Middle frontal gyrus (tissue), 1 donor: ENCODE results near the gene PROM1.

Experiments used
- DNase-seq: peaks from one replicate; pipeline ENCODE4 v3.0.0-alpha.2; 2015; ENCODE audit warnings: low spot score; ENCODE audit errors: extremely low spot score

PROM1 gene, protein sequence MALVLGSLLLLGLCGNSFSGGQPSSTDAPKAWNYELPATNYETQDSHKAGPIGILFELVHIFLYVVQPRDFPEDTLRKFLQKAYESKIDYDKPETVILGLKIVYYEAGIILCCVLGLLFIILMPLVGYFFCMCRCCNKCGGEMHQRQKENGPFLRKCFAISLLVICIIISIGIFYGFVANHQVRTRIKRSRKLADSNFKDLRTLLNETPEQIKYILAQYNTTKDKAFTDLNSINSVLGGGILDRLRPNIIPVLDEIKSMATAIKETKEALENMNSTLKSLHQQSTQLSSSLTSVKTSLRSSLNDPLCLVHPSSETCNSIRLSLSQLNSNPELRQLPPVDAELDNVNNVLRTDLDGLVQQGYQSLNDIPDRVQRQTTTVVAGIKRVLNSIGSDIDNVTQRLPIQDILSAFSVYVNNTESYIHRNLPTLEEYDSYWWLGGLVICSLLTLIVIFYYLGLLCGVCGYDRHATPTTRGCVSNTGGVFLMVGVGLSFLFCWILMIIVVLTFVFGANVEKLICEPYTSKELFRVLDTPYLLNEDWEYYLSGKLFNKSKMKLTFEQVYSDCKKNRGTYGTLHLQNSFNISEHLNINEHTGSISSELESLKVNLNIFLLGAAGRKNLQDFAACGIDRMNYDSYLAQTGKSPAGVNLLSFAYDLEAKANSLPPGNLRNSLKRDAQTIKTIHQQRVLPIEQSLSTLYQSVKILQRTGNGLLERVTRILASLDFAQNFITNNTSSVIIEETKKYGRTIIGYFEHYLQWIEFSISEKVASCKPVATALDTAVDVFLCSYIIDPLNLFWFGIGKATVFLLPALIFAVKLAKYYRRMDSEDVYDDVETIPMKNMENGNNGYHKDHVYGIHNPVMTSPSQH

DNA sequence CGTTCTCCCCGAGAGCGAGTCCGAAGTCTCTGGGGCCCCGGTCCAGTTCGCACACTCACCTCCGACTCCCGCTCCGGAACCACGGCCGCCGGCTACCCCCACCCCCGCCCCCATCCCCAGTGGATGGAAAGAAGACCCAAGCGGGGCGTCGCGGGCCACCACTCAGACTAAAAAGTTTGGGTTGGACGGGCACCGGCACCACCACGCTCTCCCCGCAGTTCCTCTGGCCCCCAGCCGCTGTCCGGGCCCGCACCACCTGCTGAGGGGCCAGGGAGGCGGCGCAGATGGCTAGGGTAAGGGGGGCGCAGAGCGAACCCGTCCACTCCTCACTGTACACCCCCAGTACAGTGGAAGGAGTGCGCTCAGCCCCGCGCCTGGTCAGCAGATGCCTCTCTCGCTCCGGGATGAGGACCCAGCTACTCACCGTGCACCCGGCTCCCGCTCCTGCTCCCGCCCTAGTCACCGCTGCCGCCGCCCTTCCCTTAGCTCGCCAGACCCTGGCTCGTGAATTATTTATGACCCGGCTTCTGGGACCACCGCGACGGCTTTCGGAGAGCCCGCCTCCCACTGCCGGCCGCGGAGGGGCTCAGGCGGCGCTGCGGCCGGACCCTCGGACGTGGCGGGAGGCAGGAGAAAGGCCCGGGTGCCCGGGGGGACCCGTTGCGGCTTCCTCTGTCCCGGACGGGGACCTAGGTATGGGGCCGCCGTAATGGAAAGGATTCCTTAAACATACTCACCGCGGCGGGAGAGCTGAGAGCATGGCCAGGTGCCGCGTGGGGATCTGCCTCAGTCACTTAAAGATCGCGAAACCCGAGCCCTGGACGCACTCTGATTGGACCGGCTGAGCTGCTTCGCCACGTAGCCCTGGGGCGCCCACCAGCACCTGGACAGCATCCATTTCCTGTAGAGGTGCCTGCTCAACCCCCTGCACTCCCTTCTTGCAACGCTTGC lies at the start of gene PROM1:
Gene PROM1, minus strand, starts transcription at position 783 of the 951 bp plus-strand sequence. CDS start 8,117 bp downstream, outside the sequence.
- DNase-seq = no peak

DNA sequence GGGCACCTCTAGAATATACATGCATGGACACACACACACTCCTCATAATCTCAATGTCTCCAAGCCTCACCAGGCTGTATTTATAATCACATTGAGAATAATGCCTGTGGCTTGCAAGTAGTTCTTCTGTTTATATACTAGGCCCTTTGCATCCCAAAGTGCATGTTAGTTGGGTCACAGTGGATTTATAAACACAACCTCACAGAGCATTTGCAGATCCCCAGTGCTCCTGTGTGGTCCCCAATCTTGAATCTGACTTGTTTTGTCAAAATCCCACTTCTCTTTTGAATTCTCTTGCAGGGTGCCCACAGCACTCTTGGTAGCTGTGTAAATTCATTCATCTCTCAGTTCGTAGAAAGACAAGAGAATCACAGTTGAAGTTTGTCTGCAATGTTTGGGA lies 49.6 kb upstream of the PROM1 start:
- DNase-seq = no peak

DNA sequence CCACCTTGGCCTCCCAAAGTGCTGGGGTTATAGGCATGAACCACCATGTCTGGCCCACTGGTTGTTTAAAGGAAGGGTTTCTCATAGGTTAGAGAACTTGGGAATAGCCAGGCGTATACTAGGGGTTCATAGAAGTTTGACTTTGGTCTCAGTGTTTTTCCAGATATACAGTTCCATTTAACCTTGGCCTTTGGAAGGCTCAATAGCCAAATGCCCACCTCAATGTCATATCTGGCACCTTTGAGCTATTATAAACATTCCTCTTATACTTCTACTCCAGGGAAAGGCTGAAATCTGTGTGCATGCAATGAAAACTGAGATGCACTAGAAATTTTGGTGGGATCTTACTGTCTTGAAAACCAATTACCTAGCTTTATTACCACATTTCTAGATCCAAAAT lies 47.5 kb upstream of the PROM1 start:
- DNase-seq = no peak

DNA sequence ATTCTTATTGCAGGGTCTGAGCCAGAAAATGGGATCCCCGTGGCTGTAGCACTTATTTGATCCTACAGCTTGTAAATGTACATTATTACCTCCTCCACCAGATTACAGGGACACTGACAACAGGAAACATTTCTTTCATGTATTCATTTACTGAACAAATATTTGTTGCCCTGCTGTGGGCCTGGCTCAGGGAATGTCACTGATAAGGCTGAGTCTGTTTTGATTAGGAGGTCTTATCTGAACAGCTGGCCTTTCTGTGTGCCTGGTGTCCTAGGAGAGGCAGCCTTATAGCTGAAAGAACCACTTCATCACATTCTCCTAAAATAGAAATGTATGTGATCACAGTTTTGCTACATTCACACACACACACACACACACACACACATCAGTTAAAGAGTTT lies 45.5 kb upstream of the PROM1 start:
- DNase-seq = no peak

DNA sequence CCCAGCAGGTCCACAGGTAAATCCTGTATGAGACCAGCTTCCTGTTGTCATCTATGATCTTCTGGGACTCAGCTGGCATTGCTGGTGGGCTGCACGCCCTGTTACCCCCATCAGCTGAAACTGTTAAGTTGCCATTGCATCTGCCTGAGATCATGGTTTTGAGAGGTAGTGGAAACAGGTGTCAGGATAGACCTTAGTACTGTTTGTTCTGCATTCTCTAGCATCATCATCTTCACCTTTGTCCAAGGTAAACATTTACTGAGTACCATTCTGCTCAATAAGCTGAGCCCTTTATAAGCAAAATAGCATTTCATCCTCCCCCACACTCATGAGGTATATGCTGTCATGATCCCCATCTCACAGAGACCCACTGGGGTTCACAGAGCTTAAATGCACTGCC lies 42.9 kb upstream of the PROM1 start:
- DNase-seq = no peak

DNA sequence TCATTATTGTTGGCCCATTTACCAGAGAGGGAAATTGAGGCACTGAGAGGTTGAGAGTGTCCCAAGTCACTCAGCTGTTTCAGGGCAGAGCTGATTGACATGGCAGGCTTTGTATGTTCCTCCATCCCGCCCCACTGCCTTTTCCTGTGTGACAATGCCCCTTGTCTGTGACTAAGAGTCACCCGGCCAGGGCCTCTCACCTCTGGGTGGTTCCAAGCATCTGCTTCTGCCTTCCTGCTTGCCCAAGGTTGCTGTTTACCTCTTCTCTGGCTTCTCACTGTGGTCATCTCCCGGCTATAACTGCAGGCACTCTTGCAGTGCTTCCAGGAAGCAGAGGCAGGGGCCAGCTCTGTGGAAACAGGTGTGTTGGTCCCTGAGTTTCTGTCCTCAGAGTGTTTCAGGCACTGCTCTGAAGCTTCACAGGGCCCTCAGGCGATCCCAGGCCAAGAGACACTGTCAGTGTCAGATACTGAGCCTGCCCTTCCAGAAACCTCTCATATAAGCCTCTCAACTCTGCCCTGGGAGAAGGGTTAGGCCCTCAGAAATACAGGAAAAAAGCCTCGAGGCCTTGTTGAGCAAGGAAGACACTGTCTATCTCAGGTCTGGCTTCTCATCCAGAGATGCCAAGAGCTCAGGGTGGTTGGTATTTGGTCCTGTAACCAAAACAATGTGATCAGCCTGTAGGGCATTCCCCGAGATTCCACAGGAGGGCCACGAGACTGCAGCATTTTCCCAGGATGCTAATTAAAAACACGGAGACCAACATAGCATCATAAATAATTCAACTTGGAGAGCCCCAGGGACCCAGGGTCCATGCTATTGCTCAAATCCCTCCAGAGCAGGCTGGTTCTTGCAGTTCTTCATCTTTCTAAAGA lies 42.0 kb upstream of the PROM1 start:
- no peak for DNase-seq

DNA sequence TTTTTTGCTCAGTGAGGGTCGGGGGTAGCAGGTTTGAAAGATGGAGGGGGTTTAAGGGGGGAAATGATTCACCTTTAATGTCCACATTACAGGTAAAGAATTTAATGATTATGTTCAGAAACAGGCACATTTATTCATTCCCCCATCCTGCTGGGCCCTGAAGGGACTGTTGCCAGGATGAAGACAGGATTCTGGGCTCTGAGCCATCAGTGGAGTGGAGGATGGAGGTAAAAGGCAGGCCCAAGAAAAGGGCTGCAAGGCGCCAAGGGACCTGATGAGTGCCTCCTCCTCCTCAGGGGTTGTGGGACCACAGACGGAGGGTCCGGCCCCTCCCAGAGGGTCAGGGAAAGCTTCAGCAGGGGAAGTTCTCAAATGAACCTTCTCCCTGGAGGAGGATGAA lies 40.4 kb upstream of the PROM1 start:
- DNase-seq = no peak

DNA sequence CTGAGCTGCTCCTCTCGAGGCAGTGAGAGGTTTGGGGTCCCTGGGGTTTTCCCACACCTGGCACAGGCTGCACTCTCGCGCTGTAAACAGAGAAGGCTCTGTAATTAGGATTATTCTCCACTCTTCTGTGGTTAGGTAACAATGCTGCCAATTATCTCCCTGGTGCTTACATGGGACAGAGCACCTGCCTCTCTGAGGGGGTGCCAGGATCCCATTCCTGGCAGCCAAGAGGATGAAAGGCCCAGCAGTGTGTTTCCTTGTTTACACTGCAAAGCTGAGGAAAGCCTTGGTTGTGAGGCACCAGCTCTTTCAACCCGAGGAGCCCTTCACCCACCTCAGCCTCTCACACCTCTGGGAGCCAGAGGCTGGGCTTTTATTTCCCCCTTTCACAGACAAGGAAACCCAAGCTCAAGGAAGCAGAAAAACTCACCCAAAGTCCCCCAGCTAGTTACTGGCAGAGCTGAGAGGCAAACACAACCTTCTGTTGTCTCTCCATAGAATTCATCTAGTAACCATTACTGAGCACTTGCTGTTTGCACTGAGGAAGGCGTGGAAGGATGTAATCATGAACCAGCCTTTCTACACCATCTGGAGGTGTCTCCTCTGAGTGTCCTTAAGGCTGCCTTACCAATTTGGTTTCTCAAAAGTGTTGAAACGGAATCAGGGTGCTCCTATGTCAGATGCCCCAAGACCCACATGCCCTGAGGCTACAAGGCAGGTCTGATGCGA lies 39.7 kb upstream of the PROM1 start:
- DNase-seq = no peak

DNA sequence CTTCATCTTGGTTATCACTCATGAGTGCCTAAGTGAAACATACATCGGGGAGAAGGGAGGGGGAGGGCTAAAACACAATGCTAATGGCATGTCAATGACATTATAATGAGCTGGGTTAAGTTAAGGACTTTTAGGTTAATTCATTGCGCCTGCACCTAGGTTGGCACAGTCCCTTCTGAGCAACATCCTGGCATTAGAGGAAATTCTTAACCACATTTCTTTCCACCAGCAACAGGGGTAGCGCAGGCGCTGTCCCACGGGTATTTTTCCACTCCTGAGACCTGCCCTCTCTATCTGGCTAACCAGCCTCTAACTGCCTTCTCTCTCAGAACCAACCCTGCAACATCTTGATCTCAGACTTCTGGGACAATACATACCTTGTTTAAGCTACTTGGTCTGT lies 39.0 kb upstream of the PROM1 start:
- no peak for DNase-seq

DNA sequence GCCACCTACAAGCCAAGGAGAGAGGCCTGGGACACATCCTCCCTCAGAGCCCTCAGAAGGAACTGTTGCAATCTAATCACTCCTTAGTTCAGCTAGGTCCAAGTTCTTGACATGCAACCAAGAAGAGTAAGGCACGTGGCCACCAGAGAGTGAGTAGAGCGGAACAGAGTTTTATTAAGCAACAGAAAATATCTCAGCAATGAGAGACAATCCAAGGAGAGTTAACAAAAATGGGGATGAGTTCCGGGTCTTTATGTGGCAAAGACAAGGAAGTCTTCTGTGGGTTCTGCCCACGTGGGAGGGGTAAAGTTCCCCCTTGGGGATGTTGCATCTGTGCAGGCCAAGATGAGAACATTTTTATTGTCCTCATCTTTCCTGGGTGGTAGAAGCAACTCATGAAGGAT lies 38.5 kb upstream of the PROM1 start:
- DNase-seq = no peak

DNA sequence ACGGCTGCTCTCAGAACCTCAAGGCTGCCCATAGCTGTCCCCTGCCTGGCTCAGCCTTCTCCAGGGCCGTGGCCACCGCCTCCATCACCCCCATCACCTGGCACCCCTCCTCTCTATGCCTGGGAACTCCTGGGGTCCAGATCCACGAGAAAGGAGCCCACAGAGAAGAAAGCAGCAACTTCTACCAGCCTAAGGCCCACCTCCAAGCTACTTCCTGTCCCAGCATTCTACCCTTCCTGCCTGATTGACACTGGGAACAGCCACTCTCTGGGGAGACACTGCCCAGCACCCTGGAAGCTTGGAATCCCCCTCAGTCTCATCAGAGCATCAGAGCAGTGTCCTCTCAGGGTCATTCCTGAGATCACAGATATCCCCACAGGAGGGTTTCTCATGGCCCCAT lies 36.9 kb upstream of the PROM1 start:
- DNase-seq = no peak

DNA sequence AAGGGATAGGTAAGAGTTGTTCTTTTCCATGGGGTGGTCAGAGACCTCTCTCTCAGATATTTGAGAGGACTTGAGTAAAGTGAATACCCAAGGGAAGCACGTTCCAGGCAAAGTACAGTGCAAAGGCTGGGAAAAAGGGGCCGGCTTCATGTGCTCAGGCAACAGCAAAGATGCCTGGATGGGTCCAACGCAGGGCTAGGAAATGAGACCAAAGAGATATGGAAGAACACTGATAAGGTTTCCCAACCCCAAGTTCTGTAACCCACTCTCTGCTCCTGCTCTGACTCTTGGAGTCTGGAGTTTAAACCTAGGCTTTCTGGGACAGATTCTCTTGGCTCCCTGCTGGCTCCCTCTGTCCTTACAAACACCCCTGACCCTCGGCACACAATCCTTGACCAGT lies 36.2 kb upstream of the PROM1 start:
- no peak for DNase-seq

DNA sequence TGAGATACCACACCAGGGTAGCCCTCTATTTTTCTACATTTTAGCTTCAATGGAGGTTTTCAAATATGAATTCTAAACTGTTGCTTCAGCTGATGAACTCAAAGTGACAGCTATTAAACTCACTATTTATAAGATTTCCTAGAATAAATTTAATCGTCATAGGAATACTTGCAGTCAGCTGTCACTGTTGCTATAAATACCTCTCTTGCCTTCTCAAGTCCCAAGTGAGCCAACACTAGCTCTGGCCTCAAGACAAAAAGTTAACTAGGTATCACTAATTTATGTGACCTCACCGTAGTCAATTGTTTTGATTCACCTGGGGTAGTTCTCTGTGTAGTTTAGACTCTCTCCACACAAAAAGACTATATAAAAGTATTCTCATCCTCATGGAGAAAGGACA lies 34.3 kb upstream of the PROM1 start:
- no peak for DNase-seq

DNA sequence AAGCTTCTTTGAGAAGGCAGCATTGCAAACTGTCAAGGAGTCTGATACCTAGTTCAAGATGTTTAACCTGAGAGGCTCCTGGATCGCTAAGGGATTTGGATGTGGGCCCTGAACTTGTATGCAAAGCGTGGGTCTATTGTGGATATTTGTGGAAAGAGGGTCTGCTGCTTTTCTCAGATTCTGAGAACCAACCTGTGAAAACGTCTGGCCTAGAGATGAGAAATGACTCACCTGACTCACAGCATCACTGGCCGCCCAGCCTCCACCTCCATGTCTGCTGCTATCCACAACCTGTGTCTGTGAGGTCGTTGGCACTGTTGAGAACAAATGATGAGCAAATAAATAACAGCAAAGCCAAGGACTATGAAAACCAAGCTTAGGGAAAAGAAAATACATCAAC lies 33.3 kb upstream of the PROM1 start:
- DNase-seq = no peak

DNA sequence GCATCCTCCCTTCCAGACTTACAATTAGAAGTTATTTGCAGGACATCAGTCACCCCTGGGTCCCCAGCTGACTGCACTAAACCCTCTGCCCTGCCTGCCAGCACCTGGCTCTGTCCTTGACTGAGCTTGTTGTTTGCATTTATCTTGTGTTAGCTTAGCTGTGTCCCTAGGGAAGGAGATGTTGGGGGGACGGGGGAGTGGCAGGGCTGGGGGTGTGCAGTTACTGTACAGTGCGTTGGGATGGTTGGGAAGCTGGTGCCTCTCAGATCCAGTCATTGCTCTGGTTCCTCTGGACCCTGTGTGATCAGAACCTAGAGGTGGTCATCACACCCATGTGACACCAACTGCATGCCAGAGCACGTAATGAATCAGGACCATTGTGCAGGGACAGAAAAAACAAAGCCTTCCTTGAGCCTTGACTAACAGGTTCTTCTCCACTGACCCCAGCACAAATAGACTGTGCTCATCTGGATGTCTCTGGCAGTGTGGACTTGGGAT lies 32.7 kb upstream of the PROM1 start:
- DNase-seq = no peak

DNA sequence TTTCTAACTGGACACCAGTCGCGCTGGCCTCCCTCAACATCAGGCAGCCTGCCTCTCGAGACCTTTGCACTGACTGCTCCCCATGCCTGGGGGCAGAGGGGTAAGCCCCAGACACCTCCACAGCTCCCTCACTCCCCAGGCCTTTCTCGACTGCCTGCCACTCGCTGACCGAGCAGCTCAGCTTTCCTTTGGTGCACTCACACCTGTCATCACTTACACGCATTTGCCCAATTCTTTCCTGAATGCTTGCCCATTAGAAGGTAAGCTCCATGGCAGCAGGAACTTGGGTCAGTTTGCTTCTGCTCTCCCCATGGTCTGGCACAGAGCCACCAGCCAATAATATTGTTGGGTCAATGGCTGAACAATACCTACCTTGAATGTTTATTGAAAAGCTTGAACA lies 32.2 kb upstream of the PROM1 start:
- DNase-seq = no peak

DNA sequence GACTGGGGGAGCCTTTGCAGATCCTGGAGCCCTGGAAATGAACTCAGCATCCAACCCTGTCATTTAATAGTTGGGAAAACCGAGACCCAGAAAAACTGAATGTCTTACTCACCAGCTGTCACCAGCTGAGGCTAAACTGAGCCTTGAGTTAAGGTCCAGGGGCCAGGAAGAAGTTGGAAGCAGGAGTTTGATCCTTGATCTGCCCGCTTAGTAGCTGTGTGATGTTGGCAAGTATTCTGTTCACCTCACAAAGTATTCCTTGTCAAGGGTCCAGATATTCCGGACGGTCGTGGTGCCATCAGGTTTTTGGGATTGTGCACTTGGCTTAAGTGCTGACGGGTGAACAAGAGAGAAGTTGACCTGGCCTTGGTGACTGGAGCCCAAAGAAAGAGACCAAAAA lies 30.7 kb upstream of the PROM1 start:
- DNase-seq = no peak

DNA sequence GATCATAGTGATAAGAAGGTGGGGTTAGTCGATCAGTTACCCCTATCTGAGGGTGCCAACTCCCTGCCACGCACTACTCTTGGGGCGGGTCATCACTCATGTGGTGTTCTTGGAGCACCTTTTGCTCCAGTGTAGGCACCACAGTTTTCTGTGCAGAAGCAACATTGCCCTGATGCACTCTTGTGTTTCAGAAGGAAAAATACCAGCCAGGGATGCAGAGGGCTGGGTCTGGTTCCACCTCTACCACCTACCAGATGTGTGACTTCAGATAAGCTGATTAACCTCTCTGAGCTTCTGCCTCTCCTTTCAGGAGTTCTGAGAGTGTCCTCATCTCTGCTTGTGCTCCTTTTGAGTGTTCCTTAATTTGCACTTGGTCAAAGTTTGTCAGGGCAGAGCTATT lies 29.9 kb upstream of the PROM1 start:
- DNase-seq = no peak

DNA sequence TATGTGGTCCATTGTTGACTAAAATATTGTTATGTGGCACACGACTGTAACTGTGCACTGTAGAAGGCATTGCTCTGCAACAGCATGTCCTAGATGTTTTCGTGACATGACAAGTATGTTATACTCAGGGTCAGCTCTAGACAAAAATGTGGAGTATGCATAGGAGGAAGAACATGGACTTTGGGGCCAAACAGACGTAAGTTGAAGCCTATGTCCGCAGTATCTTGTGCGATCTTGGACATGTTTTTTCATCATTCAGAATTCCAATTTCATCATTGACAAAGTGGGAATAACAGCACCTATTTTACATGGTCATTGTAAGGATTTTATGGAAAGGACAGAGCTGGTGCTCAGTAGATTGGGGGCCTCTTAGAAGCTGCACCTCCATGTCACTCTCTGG lies 27.7 kb upstream of the PROM1 start:
- DNase-seq = no peak
